Measurements from ENCODE around the gene ANKRD30A. TPM values are rescaled to one million over a fixed set of nuclear protein-coding genes. Genes with fewer than 3 reads are reported as not detected.

Gene ANKRD30A
- total RNA-seq, 4 donors from 2014 or later, result 0.06 to 0.11 (median 0.08) TPM; not detected in 1

GRCh38 chr10:37222046-37222445 is 96.6 kb downstream of the ANKRD30A start:
- intact Hi-C loops (cut with DNase I; ENCODE audit: low total_unique reads), result no loop called here
- WGBS, 2 donors, result 22 to 24% methylated on average over 2 of the region's 2 CpGs
- TF ChIP-seq CTCF (IDR thresholded peaks at IDR 0.05) (no peak), POLR2A (IDR thresholded peaks at IDR 0.05) (no peak)
- no peak overlapping the region for H3K4me3 ChIP-seq (ENCODE audit: low read depth, poor library complexity, severe bottlenecking)
- no peak for DNase-seq (ENCODE audit: low spot score in 2 of 2)

DNA sequence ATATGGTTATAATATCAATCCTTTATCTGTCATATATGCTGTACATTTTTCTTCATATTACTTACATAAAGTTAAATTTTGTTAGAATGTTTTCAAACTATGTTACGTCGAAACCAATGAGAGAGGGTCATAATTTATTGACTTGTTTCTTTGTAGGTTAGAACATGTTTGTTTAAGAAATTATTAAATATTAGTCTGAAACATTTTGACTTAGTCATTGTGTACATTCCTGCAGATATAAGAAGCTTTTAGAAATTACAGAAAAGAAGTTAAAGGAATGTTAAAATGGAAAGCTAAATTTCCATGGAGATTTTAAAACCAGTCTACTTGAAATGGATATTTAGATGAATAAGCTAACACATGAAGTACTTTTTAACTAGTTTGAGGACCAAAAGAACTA is 99.8 kb downstream of the ANKRD30A start:
- TF ChIP-seq CTCF (IDR thresholded peaks at IDR 0.05) (no peak), POLR2A (IDR thresholded peaks at IDR 0.05) (no peak)
- intact Hi-C loops (cut with DNase I; ENCODE audit: low total_unique reads), result no loop called here
- no peak for DNase-seq (ENCODE audit: low spot score in 2 of 2)
- no peak overlapping the region for H3K4me3 ChIP-seq (ENCODE audit: low read depth, poor library complexity, severe bottlenecking)
- WGBS, 2 donors, result 75 to 88% methylated on average over 2 of the region's 2 CpGs

- intact Hi-C loops (cut with DNase I; ENCODE audit: low total_unique reads), result no loop called here
- no peak for DNase-seq (ENCODE audit: low spot score in 2 of 2)
- H3K4me3 ChIP-seq (ENCODE audit: low read depth, poor library complexity, severe bottlenecking), result no peak overlapping the region
- no peak for TF ChIP-seq CTCF (IDR thresholded peaks at IDR 0.05)
- TF ChIP-seq POLR2A (IDR thresholded peaks at IDR 0.05), result no peak
Measured at GRCh38 chr10:37226524-37226923, 101.1 kb downstream of the ANKRD30A start.

DNA sequence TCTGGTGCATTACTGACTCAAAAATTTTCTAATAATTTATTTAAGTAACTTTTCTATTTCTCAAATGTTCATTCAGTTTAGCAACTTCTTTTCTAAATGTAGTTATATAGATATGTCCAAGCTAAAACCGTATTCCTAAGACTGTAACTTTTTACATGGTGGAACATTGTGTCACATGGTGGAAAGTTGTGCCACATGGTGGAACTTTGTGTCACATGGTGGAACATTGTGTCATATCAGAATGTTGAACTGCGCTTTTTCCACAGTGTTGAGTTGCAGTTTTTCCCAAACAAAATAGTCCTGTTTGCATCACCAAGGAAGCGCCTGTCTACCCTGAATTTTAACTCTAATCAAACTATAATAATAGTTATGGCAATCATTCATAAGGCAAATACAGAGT is 109.3 kb downstream of the ANKRD30A start:
- H3K4me3 ChIP-seq (ENCODE audit: low read depth, poor library complexity, severe bottlenecking), result no peak overlapping the region
- 82 to 88% methylated on average over 3 of the region's 3 CpGs for WGBS, 2 donors
- intact Hi-C loops (cut with DNase I; ENCODE audit: low total_unique reads), result no loop called here
- no peak for DNase-seq (ENCODE audit: low spot score in 2 of 2)
- TF ChIP-seq POLR2A (IDR thresholded peaks at IDR 0.05), result no peak
- TF ChIP-seq CTCF (IDR thresholded peaks at IDR 0.05), result no peak

DNA sequence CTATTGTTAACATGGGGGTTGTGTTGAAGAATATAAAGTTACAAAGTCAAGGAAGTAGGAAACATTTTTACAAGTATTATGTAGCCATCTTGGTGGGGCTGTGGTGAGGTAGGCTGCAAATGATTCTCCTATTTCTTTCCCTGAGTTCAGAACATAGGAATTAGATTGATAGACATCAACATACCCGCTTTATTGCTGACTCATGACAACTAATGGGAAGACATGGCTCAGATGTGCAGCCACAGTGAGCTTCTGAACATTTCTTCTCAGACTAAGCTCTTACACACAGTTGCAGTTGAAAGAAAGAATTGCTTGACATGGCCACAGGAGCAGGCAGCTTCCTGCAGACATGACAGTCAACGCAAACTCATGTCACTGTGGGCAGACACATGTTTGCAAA is 110.7 kb downstream of the ANKRD30A start:
- TF ChIP-seq POLR2A (IDR thresholded peaks at IDR 0.05), result no peak
- TF ChIP-seq CTCF (IDR thresholded peaks at IDR 0.05), result no peak
- no peak for DNase-seq (ENCODE audit: low spot score in 2 of 2)
- intact Hi-C loops (cut with DNase I; ENCODE audit: low total_unique reads), result no loop called here
- no peak overlapping the region for H3K4me3 ChIP-seq (ENCODE audit: low read depth, poor library complexity, severe bottlenecking)
- 71 to 74% methylated on average over 2 of the region's 2 CpGs for WGBS, 2 donors

DNA sequence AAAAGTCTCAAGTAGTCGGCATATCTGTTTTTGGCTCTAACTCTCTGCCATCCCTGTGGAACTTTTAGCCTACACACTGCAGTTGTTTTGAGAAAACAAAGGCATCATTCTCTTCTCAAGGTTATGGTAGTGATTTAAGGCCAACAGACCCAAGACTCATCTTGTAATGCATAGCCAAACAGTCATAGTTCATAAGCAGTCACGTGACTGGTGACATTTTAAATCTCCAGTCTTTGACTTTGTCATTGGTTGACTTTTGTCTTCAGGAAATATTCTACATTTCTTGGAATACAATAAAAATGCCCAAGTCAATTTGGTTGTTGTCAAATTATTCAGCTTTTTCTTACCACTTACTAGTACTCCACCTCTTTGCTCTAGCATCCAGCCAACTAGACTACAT is 114.8 kb downstream of the ANKRD30A start:
- intact Hi-C loops (cut with DNase I; ENCODE audit: low total_unique reads), result no loop called here
- no peak overlapping the region for H3K4me3 ChIP-seq (ENCODE audit: low read depth, poor library complexity, severe bottlenecking)
- TF ChIP-seq POLR2A (IDR thresholded peaks at IDR 0.05), result no peak
- TF ChIP-seq CTCF (IDR thresholded peaks at IDR 0.05), result no peak
- WGBS, 2 donors, result 71 to 74% methylated on average over 2 of the region's 2 CpGs
- no peak for DNase-seq (ENCODE audit: low spot score in 2 of 2)
